ENCODE results near the gene SORL1. TPM values are rescaled to one million over a fixed set of nuclear protein-coding genes. Genes with fewer than 3 reads are reported as not detected.
"Not testable (repeated sequence)": the region's sequence is repeated elsewhere in the genome, so short reads cannot be mapped to it uniquely, and the experiment has no call there.

SORL1 gene
- total RNA-seq, 2 donors from 2014 or later = 66.1 to 121 TPM

- no peaks in the 10 kb centered on the region for H3K4me1 ChIP-seq
- intact Hi-C loops (cut with DNase I) = no loop called here
- no peak overlapping the region for H3K9ac ChIP-seq (ENCODE audit: low read depth in 2 of 2, low read length in 2 of 2)
- H3K27me3 ChIP-seq = no peaks in the 10 kb centered on the region
- no peak overlapping the region for H3K4me3 ChIP-seq
- H3K27ac ChIP-seq = no peak overlapping the region
- no peak for TF ChIP-seq CTCF (IDR thresholded peaks at IDR 0.05)
- H3K36me3 ChIP-seq = no peaks in the 10 kb centered on the region
- no peak for DNase-seq
- no peaks in the 10 kb centered on the region for H3K9me3 ChIP-seq
Measured at GRCh38 chr11:121478895-121479697, 27.0 kb downstream of the SORL1 start.

GRCh38 chr11:121479698-121480238 lies 27.7 kb downstream of the SORL1 start:
- Histone ChIP-seq H3K36me3 (no peaks in the 10 kb centered on the region), H3K9ac (ENCODE audit: low read depth in 2 of 2, low read length in 2 of 2) (no peak overlapping the region), H3K9me3 (no peaks in the 10 kb centered on the region), H3K27me3 (no peaks in the 10 kb centered on the region), H3K27ac (no peak overlapping the region), H3K4me3 (no peak overlapping the region), H3K4me1 (no peaks in the 10 kb centered on the region)
- TF ChIP-seq CTCF (IDR thresholded peaks at IDR 0.05) = no peak
- DNase-seq = no peak
- intact Hi-C loops (cut with DNase I) = no loop called here

GRCh38 chr11:121481484-121482230 lies 29.5 kb downstream of the SORL1 start:
- DNase-seq; H3K9ac ChIP-seq (ENCODE audit: low read depth in 2 of 2, low read length in 2 of 2); H3K27ac ChIP-seq; H3K9me3 ChIP-seq; H3K36me3 ChIP-seq; intact Hi-C loops (cut with DNase I); H3K4me1 ChIP-seq; H3K27me3 ChIP-seq; H3K4me3 ChIP-seq: not testable (repeated sequence)

- no peak overlapping the region for H3K4me3 ChIP-seq
- intact Hi-C loops (cut with DNase I) = no loop called here
- H3K36me3 ChIP-seq = no peaks in the 10 kb centered on the region
- H3K27ac ChIP-seq = no peak overlapping the region
- H3K27me3 ChIP-seq = no peaks in the 10 kb centered on the region
- no peaks in the 10 kb centered on the region for H3K4me1 ChIP-seq
- DNase-seq = no peak
- H3K9me3 ChIP-seq = no peaks in the 10 kb centered on the region
- no peak for TF ChIP-seq CTCF (IDR thresholded peaks at IDR 0.05)
- no peak overlapping the region for H3K9ac ChIP-seq (ENCODE audit: low read depth in 2 of 2, low read length in 2 of 2)
Measured at GRCh38 chr11:121482231-121483129, 30.4 kb downstream of the SORL1 start.

- DNase-seq = no peak
- Histone ChIP-seq H3K9ac (ENCODE audit: low read depth in 2 of 2, low read length in 2 of 2) (no peak overlapping the region), H3K27me3 (no peaks in the 10 kb centered on the region), H3K36me3 (no peaks in the 10 kb centered on the region), H3K4me3 (no peak overlapping the region), H3K4me1 (no peaks in the 10 kb centered on the region), H3K27ac (no peak overlapping the region), H3K9me3 (no peaks in the 10 kb centered on the region)
- intact Hi-C loops (cut with DNase I) = no loop called here
- TF ChIP-seq CTCF (IDR thresholded peaks at IDR 0.05) = no peak
Measured at GRCh38 chr11:121483805-121484480, 31.8 kb downstream of the SORL1 start.

All from colonic mucosa (tissue), 4 donors.